Left colon (tissue), 2 donors: ENCODE results near the gene CACNB3. TPM values are rescaled to one million over a fixed set of nuclear protein-coding genes. Genes with fewer than 3 reads are reported as not detected.

Source experiments
- ATAC-seq: fragments of 200-7000 bp; cut with Tn5 transposase; one replicate; pipeline ENCODE4 v1.9.1; 2020; ENCODE audit warnings: mild to moderate bottlenecking, moderate library complexity
- DNase-seq, 2 donors: peaks; one replicate each; pipeline ENCODE4 v3.0.0-alpha.2; 2020
- intact Hi-C, 2 donors: fragments of 100-400 bp; cut with DNase I in 1 of 2; cut with micrococcal nuclease in 1 of 2; formaldehyde crosslinking; loops; one replicate each; pipeline versions ENCODE4 v1.11.2 to v1.14.0; 2022; cut with DNase I, micrococcal nuclease
- total RNA-seq, 2 donors: library from RNA; stranded (reverse); fragmentation: NEBNext Ultra II Directional; extraction: Animal tissue kit (Norgen Biotek cat#: 25700); gene quantifications; one replicate each; pipeline ENCODE4 v1.2.1, GENCODE V29; 2021
- donor health status: DM: no; HTN: no; CAD: no.
- donor health status: DM: yes; HTN: yes; CAD: no.

CACNB3 gene
- total RNA-seq, 2 donors from 2014 or later: 36.0 to 47.9 TPM

DNA sequence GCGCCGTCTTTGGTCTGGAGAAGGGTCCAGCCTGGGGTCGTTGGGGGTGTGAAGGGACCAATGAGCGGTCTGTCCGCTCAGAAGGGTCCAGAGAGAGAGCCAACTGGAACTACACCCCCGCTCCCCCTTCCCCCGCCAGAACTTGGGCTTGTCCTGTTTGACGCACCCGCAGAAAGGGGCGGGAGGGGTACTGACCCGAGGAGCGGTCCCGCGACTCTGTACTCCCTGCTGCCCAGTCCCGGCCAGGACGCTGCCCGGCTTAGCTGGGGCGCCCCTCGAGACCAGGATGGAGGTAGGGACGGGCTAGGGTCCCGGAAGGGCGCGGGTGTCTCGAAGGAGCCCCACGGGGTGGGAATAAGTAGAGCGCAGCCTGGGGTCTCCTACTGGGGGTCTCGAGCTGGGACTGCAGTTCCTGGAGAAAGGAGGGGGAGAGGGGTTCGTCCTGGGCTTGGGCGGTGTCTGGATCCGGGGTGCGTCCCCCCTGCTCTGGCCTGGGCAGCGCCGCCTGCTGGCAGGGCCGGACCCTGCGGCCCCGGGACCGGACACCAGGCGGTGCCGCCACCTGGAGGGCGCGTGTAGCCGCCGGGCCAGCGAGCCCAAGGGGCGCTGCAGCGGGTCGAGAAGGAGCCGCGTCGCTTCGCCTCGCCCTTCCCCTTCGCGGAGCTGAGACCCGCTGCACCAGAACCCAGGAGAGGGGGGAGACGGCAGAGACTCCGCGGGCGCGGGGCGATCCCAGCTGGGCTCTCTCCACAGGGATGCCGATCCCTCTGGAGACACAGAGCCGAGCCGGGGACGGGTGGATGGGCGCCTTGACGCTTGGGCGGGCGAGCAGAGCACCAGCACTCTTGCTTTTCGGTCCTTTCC lies 3.8 kb upstream of the CACNB3 start:
- intact Hi-C loops: no loop called here
- ATAC-seq: peak; percentile 72
- peak; percentile 81 to 93 for DNase-seq

DNA sequence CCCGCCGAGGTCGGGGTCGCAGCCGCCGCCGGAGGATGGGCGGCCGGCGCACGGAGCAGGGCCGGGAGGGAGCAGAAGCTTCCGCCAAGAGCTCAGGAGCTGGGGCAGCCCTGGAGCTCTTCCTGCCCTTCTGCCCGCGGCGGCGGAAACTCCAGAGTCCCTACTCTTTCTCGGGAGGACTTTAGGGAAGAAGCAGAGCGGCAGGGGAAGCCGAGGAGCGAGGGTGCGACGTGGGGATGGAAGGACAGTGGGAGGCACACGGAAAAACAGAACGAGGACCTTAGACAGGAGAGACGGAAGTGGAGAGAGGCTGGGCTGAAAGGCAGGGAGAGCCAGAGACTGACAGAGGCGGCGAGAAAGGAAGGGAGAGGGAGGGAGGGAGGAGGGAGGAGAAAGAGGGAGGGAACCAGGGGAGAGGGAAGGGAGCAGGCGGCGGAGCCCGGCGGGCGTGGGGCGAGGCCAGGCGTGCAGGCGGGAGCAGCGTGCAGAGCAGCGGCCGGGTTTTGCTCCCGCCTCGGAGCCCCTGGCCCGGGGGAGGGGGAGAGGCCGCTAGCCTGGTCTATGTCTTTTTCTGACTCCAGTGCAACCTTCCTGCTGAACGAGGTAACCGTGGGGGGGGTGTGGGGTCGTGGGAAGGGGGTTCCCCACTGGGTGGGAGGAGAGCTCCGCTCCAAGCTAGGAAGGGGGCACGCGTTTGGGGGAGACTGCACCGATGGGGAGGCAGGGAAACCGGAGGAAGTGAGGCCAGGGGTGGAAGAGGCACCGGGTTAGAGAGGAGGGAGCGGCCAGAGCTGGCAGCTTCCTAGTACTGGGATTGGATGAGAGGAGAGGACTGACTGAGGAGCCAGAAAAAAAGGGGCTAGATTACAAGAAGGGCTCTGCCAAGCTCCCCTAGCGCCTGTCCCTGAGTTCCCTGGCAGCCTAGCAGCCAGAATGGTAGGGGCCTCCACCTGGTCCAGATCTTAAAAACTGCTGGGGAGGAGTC lies 2.9 kb upstream of the CACNB3 start:
- intact Hi-C loops: no loop called here
- peak; percentile 77 for ATAC-seq
- DNase-seq: peak; percentile 82 to 88

DNA sequence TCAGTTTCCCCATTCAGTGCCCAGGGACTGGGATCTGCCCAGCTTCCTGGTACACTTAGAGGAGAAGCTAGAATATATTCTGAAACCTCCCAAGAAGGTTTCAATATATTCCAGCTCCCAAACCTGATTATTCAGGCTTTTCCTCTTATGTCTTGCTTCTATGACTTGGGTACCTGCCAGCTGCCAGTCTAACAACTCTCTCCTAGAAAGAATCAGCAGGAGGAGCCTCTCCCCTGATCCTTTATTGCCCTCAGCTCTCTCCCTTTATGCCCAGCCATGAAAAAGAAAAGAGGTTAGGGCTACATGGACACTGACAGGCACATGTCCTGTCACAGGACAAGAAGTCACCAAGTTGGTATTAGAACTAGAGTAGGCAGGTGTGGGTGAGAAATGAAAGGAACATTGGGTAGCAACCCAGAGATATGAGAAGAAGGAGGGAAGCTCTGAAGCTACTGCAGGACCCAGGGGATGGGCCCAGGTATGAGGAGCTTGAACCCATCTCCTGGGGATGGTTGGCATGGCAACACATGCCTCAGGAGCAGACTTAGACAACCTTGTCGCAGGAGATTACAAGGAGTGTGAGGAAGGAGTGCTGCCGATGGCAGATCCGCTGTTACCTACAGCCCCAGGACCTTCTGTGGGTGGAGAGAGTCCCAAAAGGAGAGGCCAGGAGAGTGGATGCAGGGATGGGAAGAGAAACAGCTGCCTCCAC lies 2.0 kb upstream of the CACNB3 start:
- ATAC-seq (peak; percentile 31), DNase-seq (peak; percentile 61 to 71)
- intact Hi-C loops: no loop called here

DNA sequence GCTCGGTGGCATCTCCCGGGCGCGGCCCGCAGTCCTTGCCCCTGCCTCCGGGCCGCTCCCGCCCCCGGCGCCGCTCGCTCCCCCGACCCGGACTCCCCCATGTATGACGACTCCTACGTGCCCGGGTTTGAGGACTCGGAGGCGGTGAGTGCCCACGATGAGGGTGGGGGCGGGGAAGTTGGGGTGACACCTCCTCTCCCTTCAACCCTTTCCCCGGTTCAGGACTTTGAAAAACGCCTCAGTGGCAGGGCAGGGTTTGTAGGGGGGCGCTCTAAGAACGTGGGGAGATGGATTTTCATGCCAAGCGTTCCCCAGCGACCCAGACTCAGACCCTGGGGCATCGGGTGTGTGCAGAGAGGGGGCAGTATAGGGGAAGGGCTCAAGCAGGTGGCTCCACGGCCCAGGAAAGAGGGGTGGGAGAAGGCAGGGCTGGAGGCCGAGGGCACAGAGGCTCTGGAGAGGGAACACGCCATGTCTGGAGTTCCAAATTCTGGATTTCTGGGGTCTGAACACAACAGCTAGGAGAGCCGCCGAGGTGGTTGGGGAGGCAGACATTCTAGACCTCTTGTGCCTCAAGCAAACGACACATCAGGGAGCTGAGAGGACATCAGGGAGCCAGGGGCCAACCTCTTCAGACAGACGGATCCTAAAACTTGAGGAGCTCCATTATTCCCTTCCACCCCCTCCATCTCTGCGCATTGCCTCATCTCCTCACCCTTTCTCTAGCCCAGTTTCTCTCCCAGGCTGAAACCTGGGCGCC lies 715 bp downstream of the CACNB3 start:
- ATAC-seq (no peak), DNase-seq (peak in 1 of 2 donors; percentile 53)
- intact Hi-C loops: no loop called here

DNA sequence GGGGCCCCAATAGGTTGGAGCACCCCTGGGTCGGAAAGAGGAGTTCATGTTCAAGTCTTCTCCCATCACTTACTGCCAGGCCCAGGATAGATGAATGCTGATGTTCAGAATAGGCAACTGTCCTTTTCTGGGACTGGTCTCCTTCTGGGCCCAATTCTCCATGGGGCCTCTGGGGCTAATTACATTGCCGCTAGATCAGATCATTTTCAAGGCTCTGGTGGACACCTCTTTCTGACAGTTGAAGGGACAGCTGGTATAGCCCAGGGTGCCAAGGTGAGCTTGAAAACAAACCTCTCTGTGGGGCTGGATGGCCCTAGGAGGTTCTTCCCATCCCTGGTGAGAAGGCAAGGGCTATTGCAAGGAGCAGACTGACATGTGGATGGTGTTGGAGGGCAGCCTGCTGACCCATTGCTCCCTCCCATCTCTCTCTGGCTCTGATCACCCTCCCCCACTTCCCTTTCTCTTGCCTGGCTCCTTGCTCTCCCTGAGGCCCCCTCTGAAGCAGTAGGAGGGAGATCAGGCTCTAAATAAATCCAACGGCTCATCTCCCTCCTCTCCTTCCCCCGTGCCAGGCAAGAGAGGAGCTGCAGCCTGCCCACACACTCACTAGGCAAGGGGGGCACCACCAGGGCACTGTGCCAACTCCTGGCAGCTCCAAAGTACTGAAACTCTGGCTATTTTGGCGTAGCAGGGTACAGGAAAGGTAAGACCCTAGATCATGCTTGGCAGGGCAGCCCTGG lies 1.9 kb downstream of the CACNB3 start:
- intact Hi-C loops: no loop called here
- DNase-seq (no peak), ATAC-seq (no peak)

DNA sequence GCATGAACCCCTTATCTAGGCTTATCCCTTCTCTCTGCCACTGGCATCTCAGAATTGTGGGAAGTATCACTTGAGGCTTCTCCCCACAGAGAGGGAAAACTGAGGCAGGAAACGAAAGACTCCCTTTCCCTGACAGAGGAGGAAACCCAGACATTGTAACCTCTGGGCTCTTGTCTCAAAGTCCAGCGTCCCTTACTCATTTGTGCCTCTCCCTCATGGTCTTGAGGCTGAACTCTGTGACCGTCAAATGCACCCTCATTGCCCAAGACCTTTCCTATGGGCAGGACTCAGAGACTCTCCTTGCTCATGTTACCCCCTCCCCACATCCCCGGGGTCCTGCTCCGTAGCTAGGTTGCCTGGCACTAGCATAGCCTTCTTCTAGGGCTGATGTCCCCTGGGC lies 3.8 kb downstream of the CACNB3 start:
- intact Hi-C loops: no loop called here
- peak; percentile 2 for ATAC-seq
- DNase-seq: no peak

DNA sequence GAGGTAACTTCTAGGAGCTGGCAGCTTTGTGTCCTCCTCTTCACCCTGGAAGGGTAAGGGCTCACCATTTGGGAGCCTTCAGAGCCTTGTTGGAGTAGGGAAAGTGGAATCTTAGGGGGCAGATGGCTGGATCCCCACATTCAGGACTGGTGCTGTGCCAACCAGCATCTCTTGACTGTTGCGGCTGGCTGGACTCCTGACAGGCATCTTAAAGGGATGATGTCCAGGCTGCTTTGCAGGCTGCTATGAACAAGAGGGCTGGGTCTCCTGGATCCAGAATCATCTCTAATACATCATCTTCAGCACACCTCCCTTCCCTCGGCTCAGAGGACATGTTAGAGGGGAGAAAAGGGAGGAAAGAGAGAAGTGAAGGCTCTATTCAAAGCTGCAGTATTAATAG lies 4.4 kb downstream of the CACNB3 start:
- no peak for DNase-seq
- ATAC-seq: no peak

DNA sequence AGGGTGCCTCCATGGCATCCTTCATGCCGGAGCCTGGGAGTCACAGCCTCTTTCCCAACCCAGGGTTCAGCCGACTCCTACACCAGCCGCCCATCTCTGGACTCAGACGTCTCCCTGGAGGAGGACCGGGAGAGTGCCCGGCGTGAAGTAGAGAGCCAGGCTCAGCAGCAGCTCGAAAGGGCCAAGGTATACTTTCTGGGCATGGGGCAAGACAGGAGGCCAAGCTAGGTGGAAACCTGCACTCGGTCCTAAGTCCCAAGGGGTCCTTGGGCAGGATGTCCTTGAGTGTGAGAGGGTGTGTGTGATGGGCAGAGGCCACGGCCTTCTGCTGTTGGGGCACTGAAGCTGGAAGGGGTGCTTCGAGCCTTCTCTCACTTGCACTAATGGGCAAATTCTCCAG lies 5.0 kb downstream of the CACNB3 start:
- DNase-seq (no peak), ATAC-seq (no peak)
- intact Hi-C loops: no loop called here

More for the DNA sequence above, 4.4 kb downstream of the CACNB3 start:
- intact Hi-C loops: no loop called here

DNA sequence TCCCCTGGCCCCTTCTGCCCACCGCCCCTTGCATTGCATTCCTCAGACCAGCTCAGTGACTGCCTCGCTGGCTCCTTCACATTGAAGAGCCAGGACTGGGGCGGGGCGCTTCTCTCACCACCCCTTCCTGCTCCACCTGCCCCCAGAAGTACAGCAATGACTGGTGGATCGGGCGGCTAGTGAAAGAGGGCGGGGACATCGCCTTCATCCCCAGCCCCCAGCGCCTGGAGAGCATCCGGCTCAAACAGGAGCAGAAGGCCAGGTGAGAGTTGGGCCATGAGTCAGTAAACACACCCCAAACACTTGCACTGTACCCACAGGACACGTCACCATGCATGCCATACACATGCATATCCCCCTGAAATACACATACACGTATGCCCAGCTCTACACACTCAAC lies 5.8 kb downstream of the CACNB3 start:
- intact Hi-C loops: no loop called here
- ATAC-seq (peak; percentile 32), DNase-seq (peak in 1 of 2 donors; percentile 27)

DNA sequence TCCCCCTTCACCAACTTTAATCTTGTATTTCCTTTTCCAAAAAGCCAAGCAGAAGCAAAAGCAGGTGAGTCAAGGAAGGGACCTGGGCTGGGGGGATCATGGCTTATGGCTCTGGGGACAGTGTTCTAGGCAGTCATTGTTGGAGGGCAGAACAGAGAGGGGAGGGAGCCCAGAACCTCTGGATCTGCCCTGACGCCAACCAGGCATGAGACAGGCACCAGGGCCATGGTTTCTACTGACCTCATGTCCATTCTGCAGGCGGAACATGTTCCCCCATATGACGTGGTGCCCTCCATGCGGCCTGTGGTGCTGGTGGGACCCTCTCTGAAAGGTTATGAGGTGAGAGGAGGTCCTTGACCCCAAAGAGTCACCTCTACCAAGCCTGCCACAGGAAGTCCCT lies 6.6 kb downstream of the CACNB3 start:
- DNase-seq: no peak
- intact Hi-C loops: no loop called here
- ATAC-seq: no peak

DNA sequence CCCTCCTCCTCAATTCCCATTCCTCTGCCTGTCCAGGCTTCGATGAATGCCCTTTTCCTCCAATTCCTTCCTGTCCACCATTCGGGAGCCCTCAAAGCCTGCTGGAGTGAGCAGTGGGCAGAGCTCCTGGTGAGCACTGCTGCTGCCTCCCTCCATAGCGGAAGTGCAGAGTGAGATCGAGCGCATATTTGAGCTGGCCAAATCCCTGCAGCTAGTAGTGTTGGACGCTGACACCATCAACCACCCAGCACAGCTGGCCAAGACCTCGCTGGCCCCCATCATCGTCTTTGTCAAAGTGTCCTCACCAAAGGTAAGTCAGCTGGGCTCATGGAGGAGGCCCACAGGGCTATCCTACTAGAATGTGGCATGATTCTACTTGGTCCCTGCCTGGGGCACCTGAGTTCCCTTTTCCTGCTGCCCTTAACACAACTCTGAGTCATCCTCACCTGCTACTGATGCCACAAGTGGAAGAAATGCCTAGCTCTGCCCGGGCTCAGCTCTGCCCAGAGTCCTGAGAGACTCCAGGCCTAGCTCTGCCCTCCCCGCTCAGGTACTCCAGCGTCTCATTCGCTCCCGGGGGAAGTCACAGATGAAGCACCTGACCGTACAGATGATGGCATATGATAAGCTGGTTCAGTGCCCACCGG lies 8.0 kb downstream of the CACNB3 start:
- ATAC-seq (no peak), DNase-seq (no peak)
- intact Hi-C loops: no loop called here

DNA sequence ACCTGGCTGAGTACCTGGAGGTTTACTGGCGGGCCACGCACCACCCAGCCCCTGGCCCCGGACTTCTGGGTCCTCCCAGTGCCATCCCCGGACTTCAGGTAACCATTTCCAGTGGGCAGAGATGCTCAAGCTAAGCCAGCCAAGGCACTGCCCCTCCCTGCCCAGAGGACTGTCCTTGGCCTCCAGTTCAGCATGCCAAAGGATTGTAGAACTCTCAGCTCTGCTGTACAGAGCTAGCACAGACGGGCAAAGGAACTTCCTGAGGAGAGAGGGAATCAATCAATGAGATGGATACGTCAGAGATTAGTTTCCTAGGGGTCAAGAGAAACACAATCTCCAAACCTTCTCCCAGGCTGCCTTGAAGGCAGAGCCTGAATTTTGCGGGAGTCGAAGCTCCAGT lies 8.7 kb downstream of the CACNB3 start:
- DNase-seq: no peak
- ATAC-seq: no peak
- intact Hi-C loops: no loop called here

DNA sequence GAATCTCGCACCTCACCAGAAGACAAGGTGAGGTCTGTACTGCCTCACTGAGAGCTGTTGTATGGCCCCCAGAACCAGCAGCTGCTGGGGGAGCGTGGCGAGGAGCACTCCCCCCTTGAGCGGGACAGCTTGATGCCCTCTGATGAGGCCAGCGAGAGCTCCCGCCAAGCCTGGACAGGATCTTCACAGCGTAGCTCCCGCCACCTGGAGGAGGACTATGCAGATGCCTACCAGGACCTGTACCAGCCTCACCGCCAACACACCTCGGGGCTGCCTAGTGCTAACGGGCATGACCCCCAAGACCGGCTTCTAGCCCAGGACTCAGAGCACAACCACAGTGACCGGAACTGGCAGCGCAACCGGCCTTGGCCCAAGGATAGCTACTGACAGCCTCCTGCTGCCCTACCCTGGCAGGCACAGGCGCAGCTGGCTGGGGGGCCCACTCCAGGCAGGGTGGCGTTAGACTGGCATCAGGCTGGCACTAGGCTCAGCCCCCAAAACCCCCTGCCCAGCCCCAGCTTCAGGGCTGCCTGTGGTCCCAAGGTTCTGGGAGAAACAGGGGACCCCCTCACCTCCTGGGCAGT lies 9.3 kb downstream of the CACNB3 start:
- DNase-seq (no peak), ATAC-seq (peak; percentile 2)
- intact Hi-C loops: no loop called here

DNA sequence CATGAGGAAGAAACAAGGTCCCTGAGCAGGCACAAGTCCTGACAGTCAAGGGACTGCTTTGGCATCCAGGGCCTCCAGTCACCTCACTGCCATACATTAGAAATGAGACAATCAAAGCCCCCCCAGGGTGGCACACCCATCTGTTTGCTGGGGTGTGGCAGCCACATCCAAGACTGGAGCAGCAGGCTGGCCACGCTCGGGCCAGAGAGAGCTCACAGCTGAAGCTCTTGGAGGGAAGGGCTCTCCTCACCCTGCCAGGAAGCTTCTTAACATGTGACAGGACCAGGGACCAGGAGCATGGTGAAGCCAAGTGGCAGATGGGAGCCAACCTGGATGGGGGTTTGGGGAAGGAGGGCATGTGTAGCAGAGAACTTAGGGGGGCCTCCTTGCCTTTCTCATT lies 10.0 kb downstream of the CACNB3 start:
- DNase-seq (no peak), ATAC-seq (peak; percentile 15)
- intact Hi-C loops: no loop called here

DNA sequence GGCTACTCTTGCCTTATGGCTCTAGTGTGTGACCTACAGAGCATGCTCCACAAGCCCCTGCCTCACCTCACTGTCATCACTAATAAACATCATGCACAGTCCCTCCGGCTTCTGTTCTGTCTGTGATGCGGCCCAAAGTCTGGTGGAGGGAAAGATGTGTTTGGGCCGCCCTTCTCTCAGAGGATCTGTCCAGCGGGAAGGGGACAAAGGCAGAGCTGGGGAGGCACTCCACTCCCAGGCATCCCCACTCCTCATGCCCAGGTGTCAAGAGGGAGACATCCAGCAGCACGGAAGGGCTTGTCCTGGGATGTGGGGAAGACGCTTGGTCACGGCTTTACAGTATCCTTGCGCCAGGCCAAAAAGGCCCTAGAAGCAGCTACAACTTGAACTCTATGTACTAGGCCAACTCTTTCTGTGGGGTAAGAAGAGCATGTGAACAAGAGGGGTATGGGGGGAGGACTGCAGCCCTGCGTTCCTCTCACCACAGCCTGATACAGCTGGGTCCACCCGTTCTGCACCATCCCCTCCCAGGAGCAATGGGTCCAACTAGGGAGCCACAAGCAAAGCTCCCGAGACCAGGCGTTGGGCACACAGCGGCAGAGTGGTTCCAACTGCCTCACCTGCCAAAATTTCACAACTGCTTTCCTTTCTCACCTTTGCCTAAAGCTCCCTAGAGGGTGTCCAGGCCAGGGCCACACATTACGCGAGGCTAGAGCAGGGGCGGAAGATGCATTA lies 10.7 kb downstream of the CACNB3 start:
- intact Hi-C loops: no loop called here

DNA sequence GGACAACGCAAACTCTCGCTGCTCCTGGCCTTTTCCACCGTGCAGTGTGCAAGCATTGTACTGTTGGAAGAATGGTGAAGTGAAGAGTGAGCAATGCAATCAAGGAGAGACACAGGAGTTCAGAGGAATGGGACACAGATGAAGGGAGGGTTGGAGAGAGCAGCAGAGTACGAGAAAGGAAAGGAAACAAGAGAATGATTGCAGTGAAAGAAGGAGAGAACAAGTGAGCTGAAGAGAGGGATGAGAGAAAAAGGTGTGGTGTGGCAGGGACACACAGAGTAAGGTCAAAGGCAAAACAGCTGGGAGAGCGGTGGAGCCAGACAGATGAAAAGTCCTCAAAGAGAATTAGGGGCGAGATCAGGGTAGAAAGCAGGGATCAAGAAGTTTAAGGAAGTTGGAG lies 13.0 kb downstream of the CACNB3 start:
- no peak for ATAC-seq
- no peak for DNase-seq
- intact Hi-C loops: no loop called here

More for the DNA sequence above, 10.7 kb downstream of the CACNB3 start:
- ATAC-seq (no peak), DNase-seq (no peak)
